Measurements from ENCODE around the gene SMTN. TPM values are rescaled to one million over a fixed set of nuclear protein-coding genes. Genes with fewer than 3 reads are reported as not detected.

The SMTN gene
- total and polyA plus RNA-seq, 2 donors (not counting 3 experiments of a cell fraction or from before 2014, with no cell fraction given) = 59.0 to 197 TPM

- Histone ChIP-seq H3K27ac (ENCODE audit: insufficient read depth, low read depth, low read length) (no peak overlapping the region), H3K9me3 (replicated peaks; ENCODE audit: control insufficient read depth, insufficient read depth, low read length) (no peaks in the 10 kb centered on the region), H3K36me3 (ENCODE audit: control insufficient read depth in 2 of 2, extremely low read depth in 1 of 2, insufficient read depth in 2 of 2, low read length in 2 of 2) (no peaks in the 10 kb centered on the region), H4K20me1 (replicated peaks; ENCODE audit: control insufficient read depth, extremely low read depth, insufficient read depth, low read length) (no peaks in the 10 kb centered on the region), H3K9ac (replicated peaks; ENCODE audit: extremely low read depth, insufficient read depth, low read length) (no peak overlapping the region), H3K9me1 (replicated peaks; ENCODE audit: control insufficient read depth, extremely low read depth, insufficient read depth, low read length) (no peaks in the 10 kb centered on the region), H3K27me3 (ENCODE audit: control insufficient read depth in 2 of 2, insufficient read depth in 2 of 2, low read length in 2 of 2) (no peaks in the 10 kb centered on the region), H3K4me2 (ENCODE audit: insufficient read depth, low read length) (no peak overlapping the region), H3K4me1 (ENCODE audit: control insufficient read depth, extremely low read depth, insufficient read depth, low read length) (no peaks in the 10 kb centered on the region), H3K79me2 (ENCODE audit: control insufficient read depth, insufficient read depth, low read length) (no peaks in the 10 kb centered on the region), H3K4me3 (replicated peaks in 1 of 3; ENCODE audit: insufficient read depth in 1 of 3, low read depth in 1 of 3, low read length in 3 of 3) (no peak overlapping the region), H2AFZ (ENCODE audit: low read depth, low read length) (no peak overlapping the region)
- TF ChIP-seq EZH2 (IDR thresholded peaks at IDR 0.05; ENCODE audit: borderline replicate concordance, low read depth, low read length, severe bottlenecking) = no peak
- TF ChIP-seq POLR2A (IDR thresholded peaks at IDR 0.05; ENCODE audit: low read depth, low read length) = no peak
- TF ChIP-seq POLR2AphosphoS5 (IDR thresholded peaks at IDR 0.05; ENCODE audit: insufficient read depth, low read depth, low read length) = no peak
- no peak for TF ChIP-seq MYC (IDR thresholded peaks at IDR 0.05; ENCODE audit: low read depth, low read length)
- no peak for TF ChIP-seq JUN (IDR thresholded peaks at IDR 0.05; ENCODE audit: borderline replicate concordance, insufficient read depth, insufficient read length, low read depth)
- no peak for TF ChIP-seq GATA2 (IDR thresholded peaks at IDR 0.05; ENCODE audit: insufficient read depth, insufficient read length, low read depth, low read length)
- no TSS peak for BruUV-seq (replicated peaks)
- CTCF ChIA-PET = interaction anchor here (0.9 to 3.4 kb wide), 3 partner anchors 12 to 29 kb away, joined by 3 to 16 read pairs (median 11); partner anchors contain the start of gene SELENOM
- FAIRE-seq = no peak
- POLR2A ChIA-PET = no interaction called here
- DNase-seq (ENCODE audit: low read depth, low spot score) = no peak
- dilution Hi-C loops (cut with MboI; ENCODE audit: extremely low pct_ligation_motif_present, low sequenced_read_pairs) = no loop called here
- intact Hi-C loops (cut with micrococcal nuclease) = no loop called here
Measured at GRCh38 chr22:31136155-31136554, 55.0 kb downstream of the SMTN start.

GRCh38 chr22:31136711-31137110, 55.6 kb downstream of the SMTN start:
- H3K27ac ChIP-seq (ENCODE audit: insufficient read depth, low read depth, low read length) = no peak overlapping the region
- dilution Hi-C loops (cut with MboI; ENCODE audit: extremely low pct_ligation_motif_present, low sequenced_read_pairs) (no loop called here), intact Hi-C loops (cut with micrococcal nuclease) (no loop called here)
- no peak overlapping the region for H2AFZ ChIP-seq (ENCODE audit: low read depth, low read length)
- CTCF ChIA-PET = interaction anchor here (2.3 to 3.4 kb wide), 2 partner anchors 12 to 29 kb away, joined by 11 to 16 read pairs; partner anchors contain the start of gene SELENOM
- no peaks in the 10 kb centered on the region for H3K9me1 ChIP-seq (replicated peaks; ENCODE audit: control insufficient read depth, extremely low read depth, insufficient read depth, low read length)
- H3K4me3 ChIP-seq (replicated peaks in 1 of 3; ENCODE audit: insufficient read depth in 1 of 3, low read depth in 1 of 3, low read length in 3 of 3) = no peak overlapping the region
- H3K4me1 ChIP-seq (ENCODE audit: control insufficient read depth, extremely low read depth, insufficient read depth, low read length) = no peaks in the 10 kb centered on the region
- DNase-seq (ENCODE audit: low read depth, low spot score) (no peak), FAIRE-seq (no peak)
- no peaks in the 10 kb centered on the region for H3K79me2 ChIP-seq (ENCODE audit: control insufficient read depth, insufficient read depth, low read length)
- no peaks in the 10 kb centered on the region for H3K36me3 ChIP-seq (ENCODE audit: control insufficient read depth in 2 of 2, extremely low read depth in 1 of 2, insufficient read depth in 2 of 2, low read length in 2 of 2)
- no peaks in the 10 kb centered on the region for H3K9me3 ChIP-seq (replicated peaks; ENCODE audit: control insufficient read depth, insufficient read depth, low read length)
- no TSS peak for BruUV-seq (replicated peaks)
- H4K20me1 ChIP-seq (replicated peaks; ENCODE audit: control insufficient read depth, extremely low read depth, insufficient read depth, low read length) = no peaks in the 10 kb centered on the region
- H3K4me2 ChIP-seq (ENCODE audit: insufficient read depth, low read length) = no peak overlapping the region
- POLR2A ChIA-PET = no interaction called here
- TF ChIP-seq MAX (IDR thresholded peaks at IDR 0.05; ENCODE audit: insufficient read depth, insufficient read length) = no peak
- no peaks in the 10 kb centered on the region for H3K27me3 ChIP-seq (ENCODE audit: control insufficient read depth in 2 of 2, insufficient read depth in 2 of 2, low read length in 2 of 2)
- H3K9ac ChIP-seq (replicated peaks; ENCODE audit: extremely low read depth, insufficient read depth, low read length) = no peak overlapping the region
